H7 (cell line): Measurements from ENCODE around the gene C5. TPM values are rescaled to one million over a fixed set of nuclear protein-coding genes. Genes with fewer than 3 reads are reported as not detected.

ENCODE experiments used
- total RNA-seq: library from RNA; depleted of rRNA; stranded (reverse); fragments of >200 nt; shearing (Covaris generic); gene quantifications from 2 replicates; pipeline ENCODE4 v1.2.3, GENCODE V29; 2014; rRNA removed

The C5 gene
- total RNA-seq, 1 experiment from 2014 or later: 1.0 TPM

Other genes with a start within 250 kb of the C5 start
- 24.3 and 25.6 TPM in 2 replicates for gene PSMD5, start 207.4 kb downstream of the C5 start, total RNA-seq
- gene PHF19, start 173.1 kb downstream of the C5 start, total RNA-seq: 35.5 and 40.1 TPM in 2 replicates
- gene TRAF1, start 123.5 kb downstream of the C5 start, total RNA-seq: 0.97 and 1.4 TPM in 2 replicates
- gene CNTRL, start 24.7 kb upstream of the C5 start, total RNA-seq: 9.3 and 16.3 TPM in 2 replicates
- 19.5 and 22.1 TPM in 2 replicates for gene RAB14, start 151.6 kb upstream of the C5 start, total RNA-seq
- gene GSN, start 217.9 kb upstream of the C5 start, total RNA-seq: 73.0 and 78.5 TPM in 2 replicates